ENCODE data around the gene CD59.
"Not testable (repeated sequence)": the region's sequence is repeated elsewhere in the genome, so short reads cannot be mapped to it uniquely, and the experiment has no call there.

The CD59 gene

DNA sequence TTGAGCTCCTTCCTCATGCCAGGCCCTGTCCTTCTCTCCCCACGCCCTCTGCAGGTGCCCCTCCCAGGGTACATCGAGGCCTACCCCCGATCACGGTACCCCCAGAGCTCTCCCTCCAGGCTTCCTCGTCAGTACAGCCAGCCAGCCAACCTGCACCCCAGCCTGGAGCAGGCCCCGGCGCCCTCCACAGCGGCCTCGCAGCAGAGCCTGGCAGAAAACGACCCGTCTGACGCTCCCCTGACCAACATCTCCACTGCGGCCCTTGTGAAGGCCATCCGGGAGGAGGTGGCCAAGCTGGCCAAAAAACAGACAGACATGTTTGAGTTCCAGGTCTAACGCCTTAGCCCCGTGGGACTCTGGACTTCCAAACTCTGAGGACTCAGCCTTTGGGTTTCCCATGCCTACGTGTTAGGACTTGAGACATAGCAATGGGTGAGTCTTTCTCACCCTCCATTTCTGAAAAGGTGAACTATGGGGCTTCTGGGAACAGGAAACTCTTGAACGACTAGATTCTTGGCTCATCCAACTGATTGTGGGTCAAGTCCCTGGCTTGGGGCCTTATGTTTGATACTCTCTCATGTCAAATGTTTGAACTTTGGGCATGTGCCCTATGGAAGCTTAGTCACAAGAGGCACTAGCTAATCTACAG, 68.3 kb downstream of the CD59 start:
- no peak for DNase-seq (ENCODE audit: low read depth in 3 of 3)

DNA sequence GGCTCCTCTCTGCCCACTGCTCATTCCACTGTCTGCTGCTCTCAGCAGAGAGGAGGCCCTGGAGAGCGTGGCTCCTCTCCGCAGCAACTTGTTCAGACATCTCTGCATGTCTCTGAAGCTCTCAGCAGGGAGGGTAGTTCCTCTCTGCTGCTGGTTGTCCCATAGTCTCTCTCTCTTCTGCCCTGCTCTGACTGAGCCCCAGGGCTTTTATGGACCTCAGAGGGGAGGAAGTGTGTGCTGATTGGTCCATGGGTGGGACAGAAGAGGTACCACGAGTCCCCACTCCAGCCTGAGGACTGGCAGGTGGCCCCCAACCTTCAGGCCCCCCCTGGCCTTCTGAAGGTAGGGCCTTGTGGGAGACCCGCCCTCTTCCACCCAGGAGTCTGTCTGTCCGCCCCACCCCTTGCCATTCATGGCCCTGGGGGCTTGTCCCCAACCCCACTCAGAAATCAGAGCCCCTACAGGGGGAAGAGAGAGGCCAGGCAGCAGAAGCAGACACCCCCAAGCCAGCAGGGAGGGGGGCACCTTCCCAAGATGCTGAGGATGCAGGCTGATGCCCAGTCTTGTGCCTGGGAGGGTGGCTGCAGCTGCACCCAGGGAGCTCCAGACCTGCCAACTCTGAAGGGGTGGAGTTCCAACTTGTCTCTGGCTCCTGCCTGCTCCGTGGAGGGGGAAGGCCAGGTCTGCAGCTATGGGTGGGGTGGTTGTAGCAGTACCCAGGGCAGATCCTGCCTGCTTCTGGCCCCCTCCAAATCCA, 70.7 kb downstream of the CD59 start:
- no peak for DNase-seq (ENCODE audit: low read depth in 3 of 3)

DNA sequence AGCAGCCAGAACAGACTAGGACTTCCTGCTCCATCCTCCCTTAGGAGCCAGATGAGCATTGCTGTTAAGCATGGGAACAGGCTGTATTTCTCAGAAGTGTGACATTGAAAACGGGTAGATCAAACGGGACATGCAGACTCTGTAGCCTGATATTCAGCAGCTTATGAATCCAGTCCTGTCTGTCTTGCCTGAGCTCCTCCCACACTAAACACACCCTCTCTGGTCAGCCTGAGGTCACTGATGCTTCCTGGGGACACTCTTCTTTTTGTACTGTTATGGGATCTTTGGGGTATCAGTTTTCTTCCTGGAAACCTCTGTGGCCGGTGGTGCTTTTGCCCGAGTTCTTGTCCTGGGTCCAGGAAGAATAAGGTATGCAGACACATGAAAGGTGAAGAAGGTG, 71.4 kb downstream of the CD59 start:
- no peak for DNase-seq (ENCODE audit: low read depth in 3 of 3)

DNA sequence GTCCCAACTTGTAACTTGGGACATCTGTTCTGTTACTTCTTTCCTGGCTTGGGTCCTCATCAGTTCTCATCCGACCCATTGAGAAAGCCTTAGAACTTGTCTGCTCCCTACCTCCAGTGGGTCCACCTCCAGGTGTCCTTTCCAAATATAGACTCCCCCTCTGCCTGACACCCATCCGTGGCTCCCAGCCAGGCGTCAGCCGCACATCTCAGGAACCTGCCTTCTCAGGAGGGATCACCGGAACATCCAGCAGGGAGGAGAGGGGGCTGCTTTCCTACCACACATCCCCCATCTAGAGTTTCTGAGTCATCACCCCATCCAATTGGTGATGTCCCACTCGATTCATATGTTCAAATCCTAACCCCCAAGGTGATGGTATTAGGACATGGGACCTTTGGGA, 72.1 kb downstream of the CD59 start:
- DNase-seq (ENCODE audit: low read depth in 3 of 3) = no peak

DNA sequence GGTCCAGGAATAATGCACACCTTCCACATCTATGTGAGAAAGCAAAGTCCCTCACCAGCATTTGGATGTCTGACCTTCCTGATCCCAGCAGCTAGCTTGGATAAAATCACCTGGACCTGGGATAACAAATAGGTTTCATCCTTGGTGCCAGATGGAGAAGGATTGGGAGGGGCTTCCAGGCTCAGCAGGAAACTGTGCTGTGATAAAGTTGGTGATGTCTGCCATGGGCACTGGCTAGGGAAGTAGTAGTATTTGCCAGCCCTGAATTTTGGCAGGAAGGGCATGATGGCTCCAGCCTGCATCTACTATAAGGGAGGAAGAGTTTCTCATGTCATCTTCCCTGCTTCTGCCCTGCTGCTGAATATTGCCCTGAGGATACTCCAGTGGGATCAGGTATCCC, 73.1 kb downstream of the CD59 start:
- DNase-seq (ENCODE audit: low read depth in 3 of 3) = no peak

DNA sequence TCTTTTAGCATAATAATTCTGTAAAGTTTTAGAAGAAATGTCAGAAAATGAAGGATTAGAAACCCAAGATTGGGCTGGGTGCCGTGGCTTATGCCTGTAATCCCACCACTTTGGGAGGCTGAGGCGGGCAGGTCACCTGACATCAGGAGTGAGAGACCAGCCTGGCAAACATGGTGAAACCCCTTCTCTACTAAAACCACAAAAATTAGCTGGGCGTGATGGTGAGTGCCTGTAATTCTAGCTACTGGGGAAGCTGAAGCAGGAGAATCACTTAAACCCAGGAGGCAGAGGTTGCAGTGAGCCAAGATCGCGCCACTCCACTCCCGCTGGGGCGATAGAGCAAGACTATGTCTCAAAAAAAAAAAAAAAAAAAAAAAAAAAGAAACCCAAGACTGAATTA, 74.7 kb downstream of the CD59 start:
- DNase-seq (ENCODE audit: low read depth in 3 of 3) = not testable (repeated sequence)

DNA sequence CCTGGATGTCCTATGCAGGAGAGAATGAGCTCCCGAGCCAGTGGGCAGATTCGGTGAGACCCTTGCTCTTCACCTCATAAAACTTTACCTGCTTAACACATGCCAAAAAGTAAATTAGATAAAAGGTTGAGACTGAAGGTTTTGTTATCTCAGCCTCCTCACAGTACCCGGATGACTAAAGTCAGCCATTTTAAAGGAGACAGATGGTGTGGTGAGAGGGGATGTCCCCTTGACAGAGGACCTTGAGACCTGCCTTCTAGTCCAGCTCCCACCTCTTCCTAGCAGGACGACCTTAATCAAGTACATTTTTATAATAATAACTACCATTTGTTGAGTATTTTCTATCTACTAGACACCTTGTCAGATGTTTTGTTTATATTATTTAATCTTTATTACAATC, 75.3 kb downstream of the CD59 start:
- no peak for DNase-seq (ENCODE audit: low read depth in 3 of 3)

DNA sequence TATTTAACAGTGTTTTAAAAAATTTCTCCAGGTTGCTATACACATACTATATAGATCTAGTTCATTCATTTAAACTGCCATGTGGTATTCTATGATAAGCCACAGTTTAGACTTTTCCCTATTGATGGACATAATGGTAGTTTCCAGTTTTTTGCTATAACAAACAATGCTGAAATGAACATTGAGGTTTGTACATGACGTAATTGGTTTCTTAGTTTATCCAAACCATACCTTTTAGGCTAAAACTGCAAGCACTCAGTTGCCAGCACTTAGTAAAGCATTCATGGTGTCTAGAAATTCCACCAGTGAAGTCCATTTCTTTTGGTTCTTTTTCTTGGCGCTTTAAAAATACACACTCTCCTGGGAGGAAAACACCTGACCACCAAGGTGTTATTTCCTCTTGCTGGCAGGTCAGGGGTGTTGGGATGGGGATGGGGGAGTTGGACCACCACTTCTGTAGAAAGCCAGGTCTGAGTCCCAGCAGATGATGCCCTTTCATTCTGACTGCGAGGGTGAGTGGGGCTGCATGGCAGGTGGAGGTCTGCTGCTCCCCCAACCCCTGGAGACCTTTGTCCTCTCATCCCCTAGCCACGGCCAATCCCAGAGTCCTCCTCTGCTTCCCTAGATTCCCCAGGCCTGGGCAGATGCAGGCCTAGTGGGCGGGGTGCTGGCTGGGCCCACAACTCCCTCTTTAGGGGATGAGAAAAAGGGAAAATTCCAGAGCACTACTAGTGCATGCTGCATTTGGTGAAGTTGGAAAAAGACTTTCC, 76.7 kb downstream of the CD59 start:
- no peak for DNase-seq (ENCODE audit: low read depth in 3 of 3)

DNA sequence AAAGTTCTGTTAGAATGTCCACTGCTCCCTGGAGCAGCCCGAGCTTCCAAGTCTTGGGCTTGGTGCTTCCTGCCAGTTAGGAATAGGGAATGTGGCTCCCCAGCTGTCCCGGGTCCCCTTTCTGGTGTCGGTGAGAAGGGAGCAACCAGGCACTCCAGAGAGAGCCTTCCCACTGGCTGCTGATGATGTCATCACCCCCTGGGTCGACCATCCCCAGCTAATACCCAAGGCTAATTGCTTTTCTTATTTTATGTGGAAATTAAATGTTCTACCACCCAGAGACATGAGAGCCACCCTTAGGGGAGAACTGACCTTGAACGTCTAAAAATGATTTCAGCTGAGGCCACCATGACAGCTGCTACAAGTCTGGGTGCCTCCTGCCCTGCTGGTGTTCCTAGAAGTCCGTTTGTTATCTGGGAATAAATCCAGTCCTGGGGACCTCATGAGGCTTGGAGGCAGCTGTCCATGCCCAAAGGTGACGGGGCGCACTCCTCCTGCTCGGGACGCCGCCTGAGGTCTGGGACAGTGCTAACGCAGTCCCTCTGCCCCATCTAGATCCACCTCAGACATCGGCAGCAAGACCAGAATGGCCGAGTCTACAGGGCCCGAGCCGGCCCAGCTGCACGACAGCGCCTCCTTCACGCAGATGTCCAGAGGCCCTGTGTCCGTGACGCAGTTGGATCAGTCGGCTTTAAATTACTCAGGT, 77.9 kb downstream of the CD59 start:
- no peak for DNase-seq (ENCODE audit: low read depth in 3 of 3)

DNA sequence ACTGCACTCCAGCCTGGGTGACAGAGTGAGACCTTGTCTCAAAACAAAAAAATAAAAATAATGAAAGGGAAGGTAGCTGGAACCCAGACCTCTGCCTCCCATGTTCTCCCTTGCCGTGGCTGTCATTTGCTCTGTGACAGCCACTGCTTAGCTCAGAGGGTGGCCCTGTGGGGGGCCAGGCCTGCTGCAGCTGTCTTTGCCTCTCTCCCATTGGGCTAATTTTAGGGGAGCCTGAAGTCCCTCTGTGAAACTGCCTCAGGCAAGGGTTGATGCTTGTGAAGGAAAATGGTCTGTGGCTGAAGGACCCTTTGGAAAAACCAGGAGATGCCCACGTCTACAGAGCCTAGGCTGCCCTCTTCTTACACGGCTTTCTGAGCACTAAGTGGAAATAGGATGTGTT, 78.5 kb downstream of the CD59 start:
- no peak for DNase-seq (ENCODE audit: low read depth in 3 of 3)

DNA sequence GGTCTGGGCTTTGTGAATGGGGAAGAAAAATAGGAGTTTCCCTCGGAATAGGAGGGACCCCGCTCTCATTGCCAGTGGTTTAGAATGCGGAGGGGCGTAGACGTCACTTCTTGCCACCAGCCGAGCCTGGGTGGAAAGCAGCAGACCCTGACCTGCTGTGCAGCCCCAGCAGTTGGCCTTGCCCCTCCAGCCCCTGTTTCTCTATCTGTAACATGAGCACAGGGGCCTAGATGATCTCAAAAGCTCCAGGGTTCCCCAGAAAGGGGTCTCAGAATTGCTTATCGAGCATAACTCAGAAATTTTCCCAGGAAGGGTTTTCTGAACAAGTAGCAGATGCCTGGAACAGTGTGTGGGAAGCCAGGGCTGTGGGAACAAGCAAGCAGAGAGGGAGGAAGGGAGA, 79.5 kb downstream of the CD59 start:
- DNase-seq (ENCODE audit: low read depth in 3 of 3) = no peak

DNA sequence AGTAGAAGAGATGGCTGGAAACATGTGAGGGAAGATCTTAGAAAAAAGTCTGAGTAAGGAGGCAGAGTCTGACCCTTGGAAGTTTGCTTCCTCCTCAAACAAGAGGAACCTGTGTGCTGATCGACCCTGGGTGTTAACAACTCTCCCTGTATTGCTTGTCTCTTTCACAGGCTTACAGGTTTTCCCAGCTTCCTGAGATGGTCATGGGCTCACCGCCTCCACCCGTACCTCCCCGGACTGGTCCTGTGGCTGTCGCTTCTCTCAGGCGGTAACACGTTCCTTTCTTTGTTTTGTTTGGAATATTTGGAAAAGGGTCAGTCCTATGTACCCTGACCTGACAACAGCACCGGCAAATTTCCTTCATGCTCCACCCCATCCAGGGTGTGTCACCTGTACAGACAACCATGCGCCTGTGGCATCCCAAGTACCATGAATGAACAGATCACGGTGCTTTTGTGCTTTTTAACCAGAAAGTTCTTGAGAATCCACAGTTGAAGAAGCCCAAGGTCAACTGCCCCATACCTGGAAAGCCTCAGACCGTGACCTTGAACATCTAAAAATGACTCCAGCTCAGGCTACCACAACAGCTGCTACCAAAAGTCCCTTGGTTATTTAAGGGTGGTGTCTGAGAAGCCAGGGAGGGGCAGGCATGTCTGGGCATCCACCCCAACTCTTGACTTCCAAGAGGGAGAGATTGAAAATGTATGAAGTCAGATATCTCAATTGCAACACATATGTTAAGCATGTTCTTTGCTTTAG, 80.2 kb downstream of the CD59 start:
- DNase-seq (ENCODE audit: low read depth in 3 of 3) = no peak

DNA sequence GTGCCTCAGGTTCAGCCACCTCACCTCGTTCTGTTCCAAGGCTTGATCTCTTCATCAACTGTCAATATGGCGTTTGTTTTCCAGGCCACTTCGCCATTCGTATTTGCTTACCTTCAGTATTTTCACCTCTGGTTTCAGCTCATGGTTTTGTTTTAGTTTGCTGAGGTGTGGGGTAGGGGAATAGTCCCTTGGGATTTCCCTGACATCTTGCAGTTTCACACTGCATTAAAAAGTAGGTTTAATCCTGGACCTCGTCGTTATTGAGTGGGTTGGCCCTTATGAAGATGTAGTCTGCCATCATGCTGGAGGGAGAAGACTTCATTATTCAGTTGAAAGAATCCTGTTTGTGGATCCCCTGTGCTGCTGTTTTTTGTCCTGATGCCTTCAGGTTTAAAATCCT, 81.6 kb downstream of the CD59 start:
- no peak for DNase-seq (ENCODE audit: low read depth in 3 of 3)
